Panc1 (cell line): ENCODE results near the gene WDFY2.

Experiments
- CTCF ChIP-seq: fragments of 450-650 bp; IDR thresholded peaks from 2 replicates; pipeline ENCODE4 v1.5.1; 2017; ENCODE audit warnings: mild to moderate bottlenecking
- POLR2AphosphoS5 ChIP-seq: IDR thresholded peaks from 2 replicates; pipeline ENCODE4 v1.6.1; 2012; ENCODE audit warnings: mild to moderate bottlenecking, low read depth, low read length, moderate library complexity
- SIN3A ChIP-seq: IDR thresholded peaks from 2 replicates; pipeline ENCODE4 v1.6.1; 2012; ENCODE audit warnings: low read depth, mild to moderate bottlenecking, low read length, moderate library complexity, borderline replicate concordance; ENCODE audit not compliant: insufficient read depth
- TF ChIP-seq, protein P1 (sequence below), 2 experiments: IDR thresholded peaks; 2 replicates each; pipeline ENCODE4 v1.6.1; 2011 to 2012; ENCODE audit warnings: low read depth in 2 of 2, control low read depth in 1 of 2, low read length in 1 of 2, mild to moderate bottlenecking in 1 of 2, moderate library complexity in 1 of 2; ENCODE audit not compliant: insufficient read depth in 1 of 2

DNA sequence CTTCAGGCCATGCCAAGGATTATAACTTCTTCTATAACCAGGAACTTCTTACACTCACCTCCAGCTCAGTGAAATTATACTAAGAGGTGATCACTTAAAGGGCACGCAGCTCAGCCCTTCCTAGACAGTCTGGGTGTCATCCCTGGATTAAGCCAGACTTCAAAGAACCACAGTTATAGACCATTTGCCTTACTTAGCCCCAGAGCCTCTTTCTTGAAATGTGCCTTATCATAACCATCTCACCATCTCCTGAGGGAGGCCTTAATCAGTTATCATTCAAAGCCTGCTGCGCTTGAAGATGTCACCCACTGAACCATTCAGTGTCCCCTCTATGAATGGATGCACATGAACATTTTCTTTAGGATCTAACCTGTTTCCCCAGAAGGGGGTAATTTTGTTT lies 229.8 kb downstream of the WDFY2 start:
- no peak for TF ChIP-seq CTCF
- no peak for TF ChIP-seq POLR2AphosphoS5
- no peak for TF ChIP-seq SIN3A
- TF ChIP-seq, protein P1, sequence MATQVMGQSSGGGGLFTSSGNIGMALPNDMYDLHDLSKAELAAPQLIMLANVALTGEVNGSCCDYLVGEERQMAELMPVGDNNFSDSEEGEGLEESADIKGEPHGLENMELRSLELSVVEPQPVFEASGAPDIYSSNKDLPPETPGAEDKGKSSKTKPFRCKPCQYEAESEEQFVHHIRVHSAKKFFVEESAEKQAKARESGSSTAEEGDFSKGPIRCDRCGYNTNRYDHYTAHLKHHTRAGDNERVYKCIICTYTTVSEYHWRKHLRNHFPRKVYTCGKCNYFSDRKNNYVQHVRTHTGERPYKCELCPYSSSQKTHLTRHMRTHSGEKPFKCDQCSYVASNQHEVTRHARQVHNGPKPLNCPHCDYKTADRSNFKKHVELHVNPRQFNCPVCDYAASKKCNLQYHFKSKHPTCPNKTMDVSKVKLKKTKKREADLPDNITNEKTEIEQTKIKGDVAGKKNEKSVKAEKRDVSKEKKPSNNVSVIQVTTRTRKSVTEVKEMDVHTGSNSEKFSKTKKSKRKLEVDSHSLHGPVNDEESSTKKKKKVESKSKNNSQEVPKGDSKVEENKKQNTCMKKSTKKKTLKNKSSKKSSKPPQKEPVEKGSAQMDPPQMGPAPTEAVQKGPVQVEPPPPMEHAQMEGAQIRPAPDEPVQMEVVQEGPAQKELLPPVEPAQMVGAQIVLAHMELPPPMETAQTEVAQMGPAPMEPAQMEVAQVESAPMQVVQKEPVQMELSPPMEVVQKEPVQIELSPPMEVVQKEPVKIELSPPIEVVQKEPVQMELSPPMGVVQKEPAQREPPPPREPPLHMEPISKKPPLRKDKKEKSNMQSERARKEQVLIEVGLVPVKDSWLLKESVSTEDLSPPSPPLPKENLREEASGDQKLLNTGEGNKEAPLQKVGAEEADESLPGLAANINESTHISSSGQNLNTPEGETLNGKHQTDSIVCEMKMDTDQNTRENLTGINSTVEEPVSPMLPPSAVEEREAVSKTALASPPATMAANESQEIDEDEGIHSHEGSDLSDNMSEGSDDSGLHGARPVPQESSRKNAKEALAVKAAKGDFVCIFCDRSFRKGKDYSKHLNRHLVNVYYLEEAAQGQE (IDR thresholded peaks at IDR 0.05; ENCODE audit: insufficient read depth in 1 of 2, low read depth in 2 of 2, low read length in 1 of 2): no peak
